ENCODE data around the gene HOXA3. TPM values are rescaled to one million over a fixed set of nuclear protein-coding genes. Genes with fewer than 3 reads are reported as not detected.
A peak's percentile ranks its signal among the peaks of the same experiment; 100 is the strongest.

HOXA3 gene
- total RNA-seq, 1 donor from 2014 or later: not detected

DNA sequence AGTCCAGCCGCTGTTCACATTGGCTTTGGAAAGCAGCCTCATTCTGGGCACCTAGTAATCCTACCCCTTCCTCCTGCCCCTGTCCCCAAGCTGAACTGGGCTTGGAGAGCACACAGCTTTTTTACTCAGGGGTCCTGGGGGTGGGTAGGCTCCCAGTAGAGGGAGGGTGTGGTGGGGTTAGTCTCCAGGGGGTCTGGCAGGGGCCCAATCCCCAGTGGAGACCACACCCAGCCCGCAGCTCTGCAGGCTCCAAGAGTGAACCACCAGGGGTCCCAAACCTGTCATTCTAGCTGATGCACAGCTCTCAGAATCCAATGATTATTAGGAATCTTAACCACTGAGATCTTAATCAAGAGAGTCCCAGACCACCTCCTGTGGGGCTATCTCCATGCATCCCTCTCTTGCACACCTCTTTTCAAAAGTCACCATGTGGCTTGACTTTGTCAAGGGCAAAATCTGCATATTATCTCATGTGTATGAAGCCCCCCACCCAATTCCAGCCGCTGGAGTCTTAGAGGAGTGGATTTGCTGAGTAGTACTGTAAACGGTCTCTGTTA is 30.0 kb upstream of the HOXA3 start:
- ChIA-PET CTCF (interaction anchor here (0.9 to 2.3 kb wide), 3 partner anchors 14 to 1330 kb away, joined by 3 to 7 read pairs (median 3); no protein-coding TSS in a partner anchor), POLR2A (interaction anchor here (2.1 kb wide), 1 partner anchor 9 kb away, joined by 6 read pairs; no protein-coding TSS in a partner anchor)
- no peak for ATAC-seq (ENCODE audit: low read depth)
- H3K4me1 Mint-ChIP-seq: peaks cover 29% of the 10 kb centered on the region
- no peak overlapping the region for H3K4me3 Mint-ChIP-seq
- peaks cover 73% of the 10 kb centered on the region for H3K27me3 Mint-ChIP-seq
- no peaks in the 10 kb centered on the region for H3K36me3 Mint-ChIP-seq (ENCODE audit: low read depth)
- no peak overlapping the region for H3K27ac Mint-ChIP-seq
- DNase-seq: no peak
- TF ChIP-seq, protein P1, sequence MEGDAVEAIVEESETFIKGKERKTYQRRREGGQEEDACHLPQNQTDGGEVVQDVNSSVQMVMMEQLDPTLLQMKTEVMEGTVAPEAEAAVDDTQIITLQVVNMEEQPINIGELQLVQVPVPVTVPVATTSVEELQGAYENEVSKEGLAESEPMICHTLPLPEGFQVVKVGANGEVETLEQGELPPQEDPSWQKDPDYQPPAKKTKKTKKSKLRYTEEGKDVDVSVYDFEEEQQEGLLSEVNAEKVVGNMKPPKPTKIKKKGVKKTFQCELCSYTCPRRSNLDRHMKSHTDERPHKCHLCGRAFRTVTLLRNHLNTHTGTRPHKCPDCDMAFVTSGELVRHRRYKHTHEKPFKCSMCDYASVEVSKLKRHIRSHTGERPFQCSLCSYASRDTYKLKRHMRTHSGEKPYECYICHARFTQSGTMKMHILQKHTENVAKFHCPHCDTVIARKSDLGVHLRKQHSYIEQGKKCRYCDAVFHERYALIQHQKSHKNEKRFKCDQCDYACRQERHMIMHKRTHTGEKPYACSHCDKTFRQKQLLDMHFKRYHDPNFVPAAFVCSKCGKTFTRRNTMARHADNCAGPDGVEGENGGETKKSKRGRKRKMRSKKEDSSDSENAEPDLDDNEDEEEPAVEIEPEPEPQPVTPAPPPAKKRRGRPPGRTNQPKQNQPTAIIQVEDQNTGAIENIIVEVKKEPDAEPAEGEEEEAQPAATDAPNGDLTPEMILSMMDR (IDR thresholded peaks at IDR 0.05): no peak
- intact Hi-C loops (cut with micrococcal nuclease): no loop called here
- H3K9me3 Mint-ChIP-seq: no peaks in the 10 kb centered on the region

DNA sequence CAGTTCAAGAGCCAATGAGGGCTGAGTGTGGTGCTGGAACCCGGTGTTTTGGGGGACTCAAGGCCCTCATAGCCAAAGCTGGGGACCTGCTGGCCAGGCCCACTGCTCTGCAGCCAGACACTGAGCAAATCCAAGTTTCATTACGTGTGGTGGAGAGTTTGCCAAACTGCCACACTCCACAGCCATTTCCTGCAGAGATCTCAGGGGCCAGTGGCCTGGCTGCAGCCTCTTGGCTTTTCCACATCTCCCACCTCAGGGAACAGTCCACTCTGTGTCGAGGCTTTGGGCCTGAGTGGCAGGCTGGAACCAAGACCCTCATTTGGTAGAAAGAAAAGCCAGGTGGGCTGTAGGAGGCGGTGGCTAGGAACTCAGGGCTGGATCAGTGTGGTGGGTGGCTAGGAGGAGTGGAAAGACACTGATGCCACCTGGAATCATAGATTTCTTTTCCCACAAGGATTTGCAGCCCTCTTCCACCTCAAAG is 29.5 kb upstream of the HOXA3 start:
- CTCF ChIA-PET: interaction anchor here (1.3 kb wide), 1 partner anchor 19 kb away, joined by 3 read pairs; no protein-coding TSS in a partner anchor
- Mint-ChIP-seq H3K9me3 (no peaks in the 10 kb centered on the region), H3K36me3 (ENCODE audit: low read depth) (no peaks in the 10 kb centered on the region), H3K27me3 (peaks cover 70% of the 10 kb centered on the region), H3K4me3 (no peak overlapping the region), H3K27ac (no peak overlapping the region), H3K4me1 (peaks cover 29% of the 10 kb centered on the region)
- ATAC-seq (ENCODE audit: low read depth) (no peak), DNase-seq (no peak)
- intact Hi-C loops (cut with micrococcal nuclease): no loop called here
- POLR2A ChIA-PET: no interaction called here
- TF ChIP-seq, protein P1 (IDR thresholded peaks at IDR 0.05): no peak

DNA sequence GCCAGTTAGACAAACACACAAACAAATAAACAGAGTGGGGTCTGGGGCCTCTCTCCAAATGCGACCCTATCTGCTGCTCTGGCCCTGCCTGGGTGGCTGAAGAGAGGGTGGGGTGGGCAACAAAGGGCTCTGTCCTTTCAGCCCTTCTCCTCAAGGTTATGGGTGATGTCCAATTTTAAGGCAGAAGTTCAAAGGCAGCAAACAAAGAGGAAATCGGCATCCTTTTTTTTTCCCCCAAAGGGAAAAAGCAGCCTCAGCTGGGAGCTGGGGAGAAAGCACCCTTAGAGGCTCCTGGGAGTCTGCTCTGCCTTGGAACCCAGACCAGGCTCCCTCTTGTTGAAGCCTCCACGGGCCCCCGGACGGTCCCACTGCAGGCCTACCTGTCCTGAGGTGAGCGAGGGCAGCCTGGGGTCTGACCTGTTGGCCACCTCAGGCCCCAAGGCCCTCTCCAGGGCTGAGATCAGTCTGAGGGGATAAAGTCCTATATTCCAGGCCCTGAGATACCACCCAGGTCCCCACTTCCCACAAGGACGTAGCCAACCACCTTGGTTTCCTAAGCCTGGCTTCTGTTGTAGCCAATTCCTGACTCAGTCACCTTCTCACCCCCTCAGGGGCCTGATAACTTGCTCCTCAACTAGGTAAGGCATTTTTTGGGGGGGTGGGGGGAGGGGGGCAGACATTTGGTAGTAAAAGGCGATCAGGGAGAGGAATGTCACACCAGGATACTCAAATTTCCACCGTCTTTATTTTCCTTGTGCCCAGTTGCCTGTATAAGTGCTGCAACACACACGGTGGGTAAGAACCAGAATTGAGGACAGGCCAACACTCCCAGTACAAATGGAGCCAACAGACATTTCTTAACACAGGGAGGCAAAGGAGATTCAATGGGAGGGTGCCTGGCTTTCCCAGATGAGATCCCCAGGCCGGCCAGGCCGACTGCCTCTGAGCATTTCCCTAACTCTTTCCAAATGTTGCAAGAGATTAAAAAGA is 28.3 kb upstream of the HOXA3 start:
- TF ChIP-seq, protein P1 (IDR thresholded peaks at IDR 0.05): no peak
- ChIA-PET POLR2A (interaction anchor here (0.6 kb wide), 1 partner anchor 38 kb away, joined by 4 read pairs; no protein-coding TSS in a partner anchor), CTCF (interaction anchor here (1.2 to 2.0 kb wide), 5 partner anchors 9 to 1288 kb away, joined by 3 to 10 read pairs (median 5); no protein-coding TSS in a partner anchor)
- ATAC-seq (ENCODE audit: low read depth): no peak
- Mint-ChIP-seq H3K36me3 (ENCODE audit: low read depth) (no peaks in the 10 kb centered on the region), H3K4me1 (peaks cover 22% of the 10 kb centered on the region), H3K27ac (no peak overlapping the region), H3K27me3 (peaks cover 70% of the 10 kb centered on the region), H3K9me3 (no peaks in the 10 kb centered on the region), H3K4me3 (no peak overlapping the region)
- DNase-seq: peak; percentile 10
- intact Hi-C loops (cut with micrococcal nuclease): no loop called here

DNA sequence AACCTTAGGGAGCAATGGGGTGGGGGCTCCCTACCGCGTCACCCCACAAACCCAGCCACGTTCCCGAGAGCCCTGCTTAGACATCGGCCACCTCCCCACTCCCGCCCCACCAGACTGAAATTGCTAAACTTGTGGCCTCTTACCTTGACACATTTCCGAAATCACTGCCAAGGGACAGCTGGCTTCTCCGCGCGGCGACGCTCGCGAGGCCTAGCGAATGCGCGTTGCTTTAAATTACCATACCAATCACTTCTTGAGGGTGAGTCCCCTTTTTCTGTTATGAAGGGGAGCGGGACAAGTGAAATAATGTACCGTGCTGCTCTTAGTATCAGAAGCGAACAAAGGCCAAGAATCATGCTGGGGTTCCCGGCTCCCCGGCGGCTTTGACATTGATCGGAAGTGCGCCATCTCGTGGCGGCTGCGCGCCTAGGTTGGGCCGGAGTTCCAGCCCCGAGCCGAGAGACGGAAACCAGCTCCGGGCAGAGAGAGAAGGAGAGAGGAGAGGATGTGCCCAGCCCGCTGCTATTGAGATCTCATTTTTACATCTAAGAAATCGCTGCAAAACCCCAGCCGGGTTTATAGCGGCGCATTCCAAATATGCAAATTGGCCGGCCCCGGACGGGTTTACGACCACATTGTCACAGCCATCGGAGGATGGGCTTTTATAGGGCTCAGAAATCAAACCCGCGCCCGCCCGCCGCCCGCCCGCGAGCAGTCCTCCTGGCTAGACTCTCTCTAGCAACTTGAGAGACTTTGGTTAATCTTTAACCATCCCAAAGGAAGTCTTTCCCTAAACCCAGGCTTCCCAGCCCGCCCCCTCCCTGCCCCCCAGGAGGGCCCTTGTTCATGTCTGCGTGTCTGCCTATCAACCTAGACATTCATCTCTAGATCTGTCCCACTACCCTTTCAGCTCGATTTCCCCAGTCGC is 27.4 kb upstream of the HOXA3 start:
- Mint-ChIP-seq H3K4me1 (peaks cover 15% of the 10 kb centered on the region), H3K4me3 (peak overlapping the region; percentile 39), H3K36me3 (ENCODE audit: low read depth) (no peaks in the 10 kb centered on the region), H3K9me3 (no peaks in the 10 kb centered on the region), H3K27ac (no peak overlapping the region), H3K27me3 (peaks cover 69% of the 10 kb centered on the region)
- peak; percentile 29 for DNase-seq
- ATAC-seq (ENCODE audit: low read depth): peak; percentile 47
- CTCF ChIA-PET: interaction anchor here (1.2 to 2.0 kb wide), 4 partner anchors 10 to 1287 kb away, joined by 4 to 10 read pairs (median 7); no protein-coding TSS in a partner anchor
- POLR2A ChIA-PET: interaction anchor here (0.6 kb wide), 1 partner anchor 39 kb away, joined by 4 read pairs; no protein-coding TSS in a partner anchor
- TF ChIP-seq, protein P1 (IDR thresholded peaks at IDR 0.05): peak; percentile 24
- intact Hi-C loops (cut with micrococcal nuclease): no loop called here
